AG09309 (cell line): ENCODE data around the gene ACACA.
A peak's percentile ranks its signal among the peaks of the same experiment; 100 is the strongest.

Source experiments
- DNase-seq: peaks from one replicate; pipeline ENCODE4 v3.0.0-alpha.2; 2010; ENCODE audit warnings: low read depth
- H3K4me3 ChIP-seq: 2 replicates; pipeline ENCODE4 v1.5.1; 2011; ENCODE audit warnings: mild to moderate bottlenecking, low read depth, low read length, moderate library complexity; ENCODE audit not compliant: control insufficient read depth
- TF ChIP-seq, protein P1 (sequence below): IDR thresholded peaks from 2 replicates; pipeline ENCODE4 v1.5.1; 2011; ENCODE audit warnings: mild to moderate bottlenecking, low read depth, low read length, inconsistent platforms; ENCODE audit not compliant: insufficient read depth, control insufficient read depth; ENCODE audit errors: missing control alignments

Gene ACACA

DNA sequence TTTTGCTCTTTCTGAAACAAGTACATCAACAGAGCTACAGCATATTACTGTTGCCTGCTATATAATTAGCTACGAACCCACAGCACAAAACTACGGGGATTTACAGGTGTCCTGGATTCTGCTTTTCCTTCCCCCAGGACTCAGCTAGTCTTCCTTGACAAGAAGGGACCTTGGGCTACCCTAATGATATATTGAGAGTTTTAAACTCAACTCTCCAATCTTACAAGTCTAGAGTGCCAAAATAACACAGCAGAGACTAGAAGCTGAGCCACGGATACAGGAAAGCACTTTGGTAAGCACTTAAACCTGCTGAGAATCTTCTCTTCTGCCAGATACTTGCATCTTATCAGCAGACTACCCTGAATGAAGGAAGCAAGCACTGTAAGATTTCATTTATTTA lies 192.2 kb downstream of the ACACA start:
- DNase-seq: no peak
- no peak overlapping the region for H3K4me3 ChIP-seq
- TF ChIP-seq, protein P1, sequence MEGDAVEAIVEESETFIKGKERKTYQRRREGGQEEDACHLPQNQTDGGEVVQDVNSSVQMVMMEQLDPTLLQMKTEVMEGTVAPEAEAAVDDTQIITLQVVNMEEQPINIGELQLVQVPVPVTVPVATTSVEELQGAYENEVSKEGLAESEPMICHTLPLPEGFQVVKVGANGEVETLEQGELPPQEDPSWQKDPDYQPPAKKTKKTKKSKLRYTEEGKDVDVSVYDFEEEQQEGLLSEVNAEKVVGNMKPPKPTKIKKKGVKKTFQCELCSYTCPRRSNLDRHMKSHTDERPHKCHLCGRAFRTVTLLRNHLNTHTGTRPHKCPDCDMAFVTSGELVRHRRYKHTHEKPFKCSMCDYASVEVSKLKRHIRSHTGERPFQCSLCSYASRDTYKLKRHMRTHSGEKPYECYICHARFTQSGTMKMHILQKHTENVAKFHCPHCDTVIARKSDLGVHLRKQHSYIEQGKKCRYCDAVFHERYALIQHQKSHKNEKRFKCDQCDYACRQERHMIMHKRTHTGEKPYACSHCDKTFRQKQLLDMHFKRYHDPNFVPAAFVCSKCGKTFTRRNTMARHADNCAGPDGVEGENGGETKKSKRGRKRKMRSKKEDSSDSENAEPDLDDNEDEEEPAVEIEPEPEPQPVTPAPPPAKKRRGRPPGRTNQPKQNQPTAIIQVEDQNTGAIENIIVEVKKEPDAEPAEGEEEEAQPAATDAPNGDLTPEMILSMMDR: no peak

DNA sequence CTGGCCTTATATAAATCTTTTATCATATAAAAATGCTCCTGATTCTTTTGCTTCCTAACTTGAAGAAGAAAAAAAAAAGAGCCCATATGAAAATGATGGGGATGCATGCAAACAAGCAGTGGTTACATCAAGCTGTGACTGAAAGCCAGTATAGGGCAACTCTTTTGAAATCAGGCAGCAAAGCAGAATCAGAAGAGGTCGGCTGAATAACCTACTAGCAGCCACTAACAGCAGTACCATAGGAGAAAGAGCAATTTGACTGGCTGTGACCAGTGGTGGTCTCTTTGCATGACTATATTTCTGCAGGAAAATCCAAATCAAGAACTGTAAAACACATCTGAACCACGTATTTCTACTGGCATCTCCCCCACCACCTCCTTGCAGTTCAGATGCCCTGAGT lies 192.7 kb downstream of the ACACA start:
- H3K4me3 ChIP-seq: no peak overlapping the region
- DNase-seq: no peak

DNA sequence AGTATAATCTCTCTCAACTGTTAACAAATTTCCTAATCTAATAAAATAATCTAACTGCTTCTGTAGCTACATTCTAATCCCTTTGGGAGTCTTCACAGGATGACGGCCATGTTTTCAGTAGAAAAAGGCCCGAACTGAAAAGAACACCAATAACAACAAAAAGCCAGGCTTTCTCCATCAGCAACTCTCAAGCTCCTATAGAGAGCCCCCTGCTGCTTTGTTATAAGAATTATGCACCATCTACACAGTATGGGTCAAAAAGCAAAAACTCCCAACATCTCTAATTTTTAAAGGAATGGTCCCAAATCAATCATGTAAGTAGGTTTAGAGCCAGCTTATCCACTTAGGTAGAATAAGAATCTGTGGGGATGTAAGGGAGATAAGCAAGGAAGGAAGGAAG lies 194.5 kb downstream of the ACACA start:
- TF ChIP-seq, protein P1: peak; percentile 26
- DNase-seq: no peak
- H3K4me3 ChIP-seq: no peak overlapping the region

More for the DNA sequence above, 192.7 kb downstream of the ACACA start:
- TF ChIP-seq, protein P1: no peak

DNA sequence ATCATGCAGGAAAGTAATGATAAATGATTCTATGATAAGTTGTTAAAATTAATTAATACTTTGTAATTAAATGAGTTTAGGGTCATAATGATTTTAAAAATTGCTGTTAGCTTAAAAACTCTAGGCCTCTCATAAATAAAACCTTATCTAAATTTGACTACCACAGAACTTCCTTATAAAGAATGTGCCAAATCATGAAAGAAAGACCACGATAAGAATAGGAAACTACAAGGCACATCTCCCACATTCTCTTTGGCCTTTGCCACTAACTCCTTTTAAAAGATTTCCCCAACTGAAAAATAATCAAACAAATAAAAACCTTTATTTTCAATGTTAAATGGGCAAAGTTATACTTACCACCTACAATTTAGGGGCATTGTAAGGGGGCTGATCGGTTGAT lies 195.5 kb downstream of the ACACA start:
- H3K4me3 ChIP-seq: no peak overlapping the region
- TF ChIP-seq, protein P1: no peak
- no peak for DNase-seq

DNA sequence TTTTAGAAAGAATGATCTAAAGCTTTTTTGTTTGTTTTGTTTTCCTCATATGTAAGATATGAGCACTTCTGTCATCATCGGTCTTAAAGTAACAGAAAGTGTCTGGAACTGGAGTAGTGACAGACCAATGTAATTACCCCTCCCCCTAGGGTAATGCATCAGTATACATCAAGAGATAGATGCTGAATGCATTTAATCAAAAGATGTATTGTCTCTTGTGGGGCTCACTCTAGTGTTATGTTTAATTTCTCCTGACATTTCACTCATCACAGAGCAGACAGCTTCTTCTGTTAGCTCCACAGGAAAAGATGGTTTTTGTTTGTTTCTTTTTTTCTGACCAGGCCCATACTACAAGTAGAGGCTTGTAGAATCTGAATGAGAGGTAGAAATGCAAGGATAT lies 199.5 kb downstream of the ACACA start:
- no peak for DNase-seq
- no peak overlapping the region for H3K4me3 ChIP-seq
- TF ChIP-seq, protein P1: no peak

DNA sequence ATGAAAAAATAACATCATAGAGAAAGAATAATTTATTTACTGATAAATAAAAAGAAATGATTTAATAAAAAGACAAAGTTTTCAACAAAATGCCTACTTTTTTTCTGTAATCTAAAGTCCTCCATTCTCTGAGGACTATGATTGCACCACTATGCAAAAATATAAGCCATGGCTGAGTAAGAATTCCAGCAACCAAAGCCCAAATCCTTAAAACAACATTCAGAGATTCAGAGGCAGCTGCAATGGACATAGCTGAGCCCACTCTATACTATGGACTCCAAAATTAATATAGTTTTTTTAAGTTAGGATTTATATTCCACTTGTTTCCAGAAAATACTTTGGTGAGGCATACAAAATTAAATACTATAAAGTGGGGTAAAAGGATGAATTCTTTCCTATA lies 200.3 kb downstream of the ACACA start:
- TF ChIP-seq, protein P1: no peak
- DNase-seq: no peak
- H3K4me3 ChIP-seq: no peak overlapping the region

DNA sequence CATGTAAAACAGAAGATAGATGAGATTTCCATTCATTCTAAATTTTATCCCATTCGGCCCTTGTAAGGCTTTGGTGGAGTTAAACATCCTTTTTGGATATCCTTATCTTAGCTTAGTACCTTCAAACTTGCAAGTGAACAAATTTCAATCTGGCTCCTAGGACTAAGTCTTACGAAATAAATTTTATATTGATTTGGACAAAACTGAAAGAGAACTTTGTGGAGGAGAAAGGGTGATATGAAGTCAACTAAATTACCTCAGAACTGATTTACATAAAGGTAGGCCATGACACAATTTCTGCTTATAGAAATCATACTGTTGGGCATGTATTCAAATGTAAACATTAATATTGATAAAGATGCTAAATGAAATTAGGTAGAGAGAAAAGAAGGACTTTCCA lies 206.1 kb downstream of the ACACA start:
- no peak overlapping the region for H3K4me3 ChIP-seq
- TF ChIP-seq, protein P1: no peak
- DNase-seq: no peak
